Stimulated activated naive B cell treated with anti-CD40 and anti-IgM and Interleukin-4, amounts not matched to agents 10 μg/mL and 1 μg/mL and 100 μg/mL, for 72 hours (primary cell): ENCODE results near the gene DIAPH1.

Experiments used
- ATAC-seq, 2 donors: fragments of 150-1000 bp; cut with Tn5 transposase; replicated peaks; 2 replicates each; pipeline ENCODE4 v1.10.0; 2021; ENCODE audit warnings: moderate library complexity in 1 of 2
- DNase-seq: peaks from one replicate; pipeline ENCODE4 v3.0.0; 2021
- H3K27ac Mint-ChIP-seq: one replicate; pipeline ENCODE4 v1.8.0; 2022; ENCODE audit warnings: mild to moderate bottlenecking, mixed read lengths
- H3K27me3 Mint-ChIP-seq, 2 donors: one replicate each; pipeline ENCODE4 v1.8.0; 2022; ENCODE audit warnings: mixed read lengths in 2 of 2
- H3K36me3 Mint-ChIP-seq, 2 donors: one replicate each; pipeline ENCODE4 v1.8.0; 2022; ENCODE audit warnings: mixed read lengths in 2 of 2, mild to moderate bottlenecking in 1 of 2
- H3K4me1 Mint-ChIP-seq, 2 donors: one replicate each; pipeline ENCODE4 v1.8.0; 2022; ENCODE audit warnings: mixed read lengths in 2 of 2, mild to moderate bottlenecking in 1 of 2
- H3K4me3 Mint-ChIP-seq, 2 donors: one replicate each; pipeline ENCODE4 v1.8.0; 2022; ENCODE audit warnings: mild to moderate bottlenecking in 2 of 2, mixed read lengths in 2 of 2, moderate library complexity in 1 of 2
- H3K9me3 Mint-ChIP-seq, 2 donors: one replicate each; pipeline ENCODE4 v1.8.0; 2022; ENCODE audit warnings: mixed read lengths in 2 of 2, mild to moderate bottlenecking in 1 of 2

The DIAPH1 gene

GRCh38 chr5:141543053-141543452, 75.7 kb downstream of the DIAPH1 start:
- peaks cover 6 to 11% of the 10 kb centered on the region in 2 donors for H3K9me3 Mint-ChIP-seq
- ATAC-seq = no peak
- DNase-seq = no peak
- H3K27me3 Mint-ChIP-seq = no peaks in the 10 kb centered on the region
- no peak overlapping the region for H3K4me3 Mint-ChIP-seq
- H3K4me1 Mint-ChIP-seq = no peaks in the 10 kb centered on the region
- H3K27ac Mint-ChIP-seq = no peak overlapping the region
- H3K36me3 Mint-ChIP-seq = peaks cover 56 to 65% of the 10 kb centered on the region in 2 donors

DNA sequence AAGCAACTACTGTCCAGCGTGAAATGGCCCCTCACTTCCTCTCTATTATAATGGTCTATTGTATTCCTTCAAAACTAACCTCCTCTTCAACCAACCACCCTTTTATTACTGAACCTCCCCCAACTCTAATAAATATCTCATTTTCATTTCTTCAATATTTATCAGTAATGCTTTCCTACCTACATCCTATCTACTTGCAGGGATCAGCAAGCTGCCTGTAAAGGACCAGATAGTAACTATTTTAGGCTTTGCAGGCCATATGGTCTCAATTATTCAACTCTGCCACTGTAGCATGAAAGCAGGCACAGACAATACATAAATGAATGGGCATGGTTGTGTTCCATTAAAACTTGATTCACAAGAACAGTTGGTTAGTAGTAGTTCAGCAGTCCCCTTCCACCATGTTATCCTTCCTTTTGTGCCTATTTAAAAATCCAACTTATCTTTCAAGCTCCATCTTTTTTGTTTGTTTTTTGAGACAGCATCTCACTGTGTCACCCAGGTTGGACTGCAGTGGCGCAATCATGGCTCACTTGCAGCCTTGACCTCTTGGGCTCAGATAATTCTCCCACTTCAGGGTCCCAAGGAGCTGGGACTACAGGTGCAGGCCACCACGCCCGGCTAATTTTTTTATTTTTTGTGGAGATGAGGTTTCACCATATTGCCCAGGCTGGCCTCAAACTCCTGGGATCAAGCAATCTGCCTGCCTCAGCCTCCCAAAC, 84.1 kb downstream of the DIAPH1 start:
- no peak for DNase-seq
- H3K4me1 Mint-ChIP-seq = peaks cover 0 to 2% of the 10 kb centered on the region in 2 donors
- ATAC-seq = no peak
- H3K27ac Mint-ChIP-seq = peak overlapping the region; percentile 78
- no peaks in the 10 kb centered on the region for H3K27me3 Mint-ChIP-seq
- H3K4me3 Mint-ChIP-seq = peak overlapping the region in 1 of 2 donors; percentile 27
- H3K9me3 Mint-ChIP-seq = no peaks in the 10 kb centered on the region
- peaks cover 29 to 38% of the 10 kb centered on the region in 2 donors for H3K36me3 Mint-ChIP-seq

GRCh38 chr5:141533897-141534296, 84.9 kb downstream of the DIAPH1 start:
- no peaks in the 10 kb centered on the region for H3K9me3 Mint-ChIP-seq
- peaks cover 0 to 7% of the 10 kb centered on the region in 2 donors for H3K4me1 Mint-ChIP-seq
- peaks cover 26 to 33% of the 10 kb centered on the region in 2 donors for H3K36me3 Mint-ChIP-seq
- no peak for ATAC-seq
- H3K4me3 Mint-ChIP-seq = no peak overlapping the region
- no peaks in the 10 kb centered on the region for H3K27me3 Mint-ChIP-seq
- DNase-seq = no peak
- no peak overlapping the region for H3K27ac Mint-ChIP-seq

- no peak for ATAC-seq
Observed at GRCh38 chr5:141532726-141533125, 86.1 kb downstream of the DIAPH1 start.

DNA sequence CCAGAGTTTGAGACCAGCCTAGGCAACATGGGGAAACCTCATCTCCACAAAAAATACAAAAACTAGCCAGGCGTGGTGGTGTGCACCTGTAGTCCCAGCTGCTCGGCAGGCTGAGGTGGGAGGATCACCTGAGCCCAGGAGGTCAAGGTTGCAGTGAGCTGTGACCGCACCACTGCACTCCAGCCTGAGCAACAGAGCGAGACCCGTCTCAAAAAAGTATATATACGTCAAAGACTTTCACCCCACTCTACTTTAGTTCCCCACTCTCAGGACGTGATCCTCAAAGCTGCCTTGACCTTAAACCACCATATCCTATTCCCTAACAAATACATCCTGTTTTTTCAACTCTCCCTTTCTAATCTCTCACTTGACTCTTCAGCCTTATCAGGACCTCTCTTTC, 88.9 kb downstream of the DIAPH1 start:
- peak overlapping the region; percentile 60 for H3K27ac Mint-ChIP-seq

More at GRCh38 chr5:141532726-141533125, 86.1 kb downstream of the DIAPH1 start:
- H3K27me3 Mint-ChIP-seq = no peaks in the 10 kb centered on the region
- H3K9me3 Mint-ChIP-seq = no peaks in the 10 kb centered on the region
- H3K27ac Mint-ChIP-seq = no peak overlapping the region
- peaks cover 25 to 40% of the 10 kb centered on the region in 2 donors for H3K36me3 Mint-ChIP-seq
- H3K4me1 Mint-ChIP-seq = peaks cover 0 to 11% of the 10 kb centered on the region in 2 donors
- H3K4me3 Mint-ChIP-seq = no peak overlapping the region
- DNase-seq = no peak

DNA sequence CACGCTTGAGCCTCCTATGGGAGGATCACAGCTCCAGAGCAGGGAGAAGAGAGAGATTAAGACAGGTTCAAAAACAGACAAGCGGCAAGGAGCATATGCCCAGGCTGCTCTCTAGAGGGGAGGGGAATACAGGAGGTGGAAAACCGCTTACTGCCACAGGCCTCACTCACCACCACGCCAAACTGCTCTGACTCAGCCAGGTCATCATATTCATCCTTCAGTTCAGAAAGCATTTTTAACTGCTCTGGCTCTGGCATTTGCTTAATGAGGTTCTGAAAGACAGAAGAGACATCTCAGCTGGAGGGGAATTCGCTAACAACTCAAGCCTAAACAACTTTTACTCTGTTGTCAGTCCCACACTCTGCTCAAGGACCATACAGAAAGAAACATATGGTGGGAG, 89.8 kb downstream of the DIAPH1 start:
- DNase-seq = no peak
- peak; percentile 75 for ATAC-seq
- H3K36me3 Mint-ChIP-seq = peaks cover 21 to 46% of the 10 kb centered on the region in 2 donors
- peaks cover 14 to 23% of the 10 kb centered on the region in 2 donors for H3K4me1 Mint-ChIP-seq
- no peak overlapping the region for H3K4me3 Mint-ChIP-seq
- H3K9me3 Mint-ChIP-seq = no peaks in the 10 kb centered on the region
- no peaks in the 10 kb centered on the region for H3K27me3 Mint-ChIP-seq
- H3K27ac Mint-ChIP-seq = peak overlapping the region; percentile 60

More for the DNA sequence above, 88.9 kb downstream of the DIAPH1 start:
- Mint-ChIP-seq H3K4me3 (no peak overlapping the region), H3K9me3 (no peaks in the 10 kb centered on the region), H3K36me3 (peaks cover 21 to 45% of the 10 kb centered on the region in 2 donors), H3K27me3 (no peaks in the 10 kb centered on the region), H3K4me1 (peaks cover 6 to 19% of the 10 kb centered on the region in 2 donors)
- peak in 1 of 2 donors; percentile 19 for ATAC-seq
- DNase-seq = no peak

DNA sequence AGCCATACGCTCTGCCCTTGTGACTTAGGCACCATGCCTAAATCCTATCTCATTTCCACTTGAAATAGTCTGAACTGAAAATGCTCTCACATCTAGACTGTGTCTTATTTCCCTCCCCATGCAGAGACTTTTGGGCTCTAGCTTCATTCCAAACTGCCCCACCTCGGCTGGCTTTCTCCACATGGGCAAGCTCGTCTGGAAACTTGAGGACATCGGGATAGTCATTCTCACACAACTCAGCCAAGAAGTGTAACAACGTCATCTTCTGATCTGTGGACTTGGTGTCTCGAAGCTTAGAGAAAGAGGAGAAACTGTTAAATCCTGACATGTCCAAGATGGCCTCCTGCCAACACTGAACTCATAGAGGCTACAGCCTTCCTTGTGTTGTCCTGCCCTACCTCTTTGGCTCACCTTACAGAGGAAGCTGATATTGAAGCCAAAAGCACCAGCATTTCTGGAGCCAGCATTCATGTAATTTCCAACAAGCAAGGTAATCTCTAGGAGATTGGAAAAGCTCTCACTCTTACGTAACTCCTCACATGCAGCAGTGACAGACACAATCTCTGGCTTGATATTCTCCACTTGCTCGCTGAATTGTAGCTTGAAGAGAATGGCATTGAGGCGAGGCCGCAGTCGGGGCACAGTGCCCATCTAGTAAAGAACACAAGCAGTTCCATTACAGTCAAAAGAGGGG, 90.4 kb downstream of the DIAPH1 start:
- Mint-ChIP-seq H3K4me3 (no peak overlapping the region), H3K9me3 (no peaks in the 10 kb centered on the region), H3K4me1 (peaks cover 14 to 23% of the 10 kb centered on the region in 2 donors), H3K36me3 (peaks cover 21 to 48% of the 10 kb centered on the region in 2 donors), H3K27me3 (no peaks in the 10 kb centered on the region), H3K27ac (peak overlapping the region; percentile 60)
- DNase-seq = no peak
- no peak for ATAC-seq

GRCh38 chr5:141527426-141527825, 91.4 kb downstream of the DIAPH1 start:
- ATAC-seq (no peak), DNase-seq (no peak)
- Mint-ChIP-seq H3K27ac (no peak overlapping the region), H3K4me3 (no peak overlapping the region), H3K9me3 (no peaks in the 10 kb centered on the region), H3K27me3 (no peaks in the 10 kb centered on the region), H3K4me1 (peaks cover 17 to 26% of the 10 kb centered on the region in 2 donors), H3K36me3 (peaks cover 23 to 49% of the 10 kb centered on the region in 2 donors)

- Mint-ChIP-seq H3K27me3 (no peaks in the 10 kb centered on the region), H3K4me1 (peaks cover 21 to 29% of the 10 kb centered on the region in 2 donors), H3K4me3 (no peak overlapping the region), H3K27ac (peak overlapping the region; percentile 20), H3K9me3 (no peaks in the 10 kb centered on the region), H3K36me3 (peaks cover 29 to 65% of the 10 kb centered on the region in 2 donors)
- no peak for DNase-seq
- no peak for ATAC-seq
Observed at GRCh38 chr5:141525653-141526052, 93.1 kb downstream of the DIAPH1 start.

DNA sequence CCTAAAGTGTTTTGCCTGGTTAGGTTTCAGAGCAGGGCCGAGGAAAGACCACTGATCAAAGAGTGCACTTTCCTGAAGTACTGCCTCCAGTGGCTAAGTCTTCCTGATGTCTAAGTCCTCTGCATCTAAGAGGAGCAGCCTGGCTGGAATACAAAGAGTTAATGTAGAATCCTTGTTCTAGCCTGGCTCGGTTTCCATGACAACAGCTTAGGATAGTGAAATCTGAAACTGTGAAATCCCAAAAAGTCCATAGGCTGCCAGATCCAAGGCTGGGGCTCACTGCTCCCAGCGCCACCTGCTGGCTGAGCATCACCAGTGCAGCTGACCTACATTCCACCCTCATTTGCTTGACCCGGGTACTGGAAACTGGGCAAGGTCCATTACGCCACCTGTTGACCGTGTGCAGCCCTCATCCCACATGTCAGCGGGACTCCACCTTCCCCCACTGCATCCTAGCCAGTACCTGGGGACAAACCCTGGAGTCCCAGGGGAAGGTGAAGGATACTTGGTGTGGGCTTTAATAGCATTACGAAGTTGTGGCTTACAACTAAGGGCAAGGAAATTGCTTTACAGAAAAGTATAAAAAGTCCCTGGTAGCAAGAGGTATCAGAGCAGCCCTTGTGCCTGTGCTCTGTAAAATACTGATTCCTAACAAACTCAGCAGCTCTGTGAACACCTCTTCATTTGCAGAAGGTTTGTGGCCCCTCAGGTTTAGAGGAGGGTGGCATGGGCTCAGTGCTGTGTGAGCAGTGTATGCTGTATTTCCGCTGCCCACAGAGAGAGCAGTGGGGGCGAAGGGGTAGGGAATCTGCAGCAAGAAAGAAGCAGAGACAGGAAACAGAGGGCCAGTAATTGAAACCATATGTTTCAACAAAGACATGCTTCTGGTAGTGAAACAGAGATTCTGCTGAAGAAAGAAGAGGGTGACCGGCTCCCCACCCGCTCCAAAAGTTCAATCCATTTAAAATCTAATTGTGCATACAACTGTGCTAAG, 93.9 kb downstream of the DIAPH1 start:
- Mint-ChIP-seq H3K4me1 (peaks cover 21 to 29% of the 10 kb centered on the region in 2 donors), H3K9me3 (no peaks in the 10 kb centered on the region), H3K36me3 (peaks cover 30 to 73% of the 10 kb centered on the region in 2 donors), H3K27me3 (no peaks in the 10 kb centered on the region), H3K4me3 (no peak overlapping the region), H3K27ac (peak overlapping the region; percentile 6)
- ATAC-seq (peak; percentile 70 to 74), DNase-seq (peak; percentile 51)

GRCh38 chr5:141523991-141524390, 94.8 kb downstream of the DIAPH1 start:
- Mint-ChIP-seq H3K27ac (no peak overlapping the region), H3K27me3 (no peaks in the 10 kb centered on the region), H3K9me3 (no peaks in the 10 kb centered on the region), H3K36me3 (peaks cover 35 to 79% of the 10 kb centered on the region in 2 donors), H3K4me1 (peaks cover 21 to 26% of the 10 kb centered on the region in 2 donors), H3K4me3 (no peak overlapping the region)
- no peak for ATAC-seq
- no peak for DNase-seq

DNA sequence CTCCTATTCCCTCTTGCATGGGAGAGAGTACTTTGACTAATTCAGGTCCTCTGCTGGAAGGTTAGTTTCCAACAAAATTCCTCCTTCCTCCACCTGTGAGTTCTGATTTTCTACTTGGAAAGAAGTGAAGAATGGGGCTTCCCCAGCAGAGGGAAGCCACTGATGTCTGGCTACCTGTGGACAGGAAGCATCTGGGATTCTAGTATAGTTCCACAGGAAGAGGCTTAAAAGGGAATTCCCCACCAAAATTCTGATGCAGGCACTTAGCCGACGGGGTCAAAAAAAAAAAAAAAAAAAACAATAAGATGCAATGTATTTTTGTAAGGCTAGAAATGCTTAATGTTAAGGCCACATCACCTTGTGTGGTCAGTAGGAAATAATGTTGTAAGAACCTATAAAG, 96.5 kb downstream of the DIAPH1 start:
- H3K4me1 Mint-ChIP-seq = peaks cover 20 to 21% of the 10 kb centered on the region in 2 donors
- ATAC-seq = no peak
- H3K27me3 Mint-ChIP-seq = no peaks in the 10 kb centered on the region
- H3K9me3 Mint-ChIP-seq = no peaks in the 10 kb centered on the region
- peaks cover 32 to 77% of the 10 kb centered on the region in 2 donors for H3K36me3 Mint-ChIP-seq
- peak overlapping the region; percentile 42 for H3K27ac Mint-ChIP-seq
- DNase-seq = no peak
- H3K4me3 Mint-ChIP-seq = no peak overlapping the region

GRCh38 chr5:141521244-141521781, 97.5 kb downstream of the DIAPH1 start:
- Mint-ChIP-seq H3K4me3 (no peak overlapping the region), H3K4me1 (peaks cover 20 to 24% of the 10 kb centered on the region in 2 donors), H3K9me3 (no peaks in the 10 kb centered on the region), H3K27ac (no peak overlapping the region), H3K27me3 (no peaks in the 10 kb centered on the region), H3K36me3 (peaks cover 36 to 79% of the 10 kb centered on the region in 2 donors)
- ATAC-seq = no peak
- no peak for DNase-seq
